SK-N-MC (cell line): Measurements from ENCODE around the gene LHX6.

Source experiments
- DNase-seq: peaks from one replicate; pipeline ENCODE4 v3.0.0-alpha.2; 2011; ENCODE audit warnings: low read depth, low spot score
- H3K27ac ChIP-seq: fragments of 200-600 bp; sonication (generic); 2 replicates; pipeline ENCODE4 v1.5.1; 2016; ENCODE audit warnings: mixed run types
- H3K36me3 ChIP-seq: fragments of 200-600 bp; sonication (generic); 2 replicates; pipeline ENCODE4 v1.6.1; 2017; ENCODE audit warnings: antibody characterized with exemption, low read length, mixed read lengths; ENCODE audit not compliant: insufficient read depth
- H3K4me3 ChIP-seq: fragments of 200-600 bp; sonication (generic); 2 replicates; pipeline ENCODE4 v1.5.1; 2016
- H3K9ac ChIP-seq: fragments of 200-600 bp; sonication (generic); 2 replicates; pipeline ENCODE4 v1.8.0; 2017; ENCODE audit warnings: mixed run types, mixed read lengths; ENCODE audit not compliant: insufficient read length
- H3K9me3 ChIP-seq: fragments of 200-600 bp; sonication (generic); 2 replicates; pipeline ENCODE4 v1.6.1; 2017; ENCODE audit warnings: low read depth, mild to moderate bottlenecking, antibody characterized with exemption, low read length, moderate library complexity, mixed read lengths
- EZH2 ChIP-seq: fragments of 200-600 bp; sonication (generic); IDR thresholded peaks from one replicate; pipeline ENCODE4 v1.6.1; 2017; ENCODE audit warnings: antibody characterized with exemption
- FOXP2 ChIP-seq: optimal IDR thresholded peaks from 2 replicates; pipeline ENCODE3; 2011; ENCODE audit warnings: mild to moderate bottlenecking, moderate library complexity; ENCODE audit not compliant: insufficient read depth; ENCODE audit errors: extremely low read length, control extremely low read depth
- POLR2AphosphoS5 ChIP-seq: IDR thresholded peaks from 2 replicates; pipeline ENCODE4 v1.6.1; 2012; ENCODE audit warnings: mild to moderate bottlenecking, low read depth, low read length, borderline replicate concordance

The LHX6 gene

GRCh38 chr9:122214507-122214906 lies 14.2 kb downstream of the LHX6 start:
- no peaks in the 10 kb centered on the region for H3K36me3 ChIP-seq
- peak overlapping the region; percentile 75; the same call in 1 of the 2 replicates for H3K4me3 ChIP-seq
- no peak overlapping the region for H3K9ac ChIP-seq
- no peak for DNase-seq
- H3K27ac ChIP-seq: no peak overlapping the region
- no peaks in the 10 kb centered on the region for H3K9me3 ChIP-seq
- TF ChIP-seq POLR2AphosphoS5: no peak
- TF ChIP-seq EZH2: no peak
- TF ChIP-seq FOXP2: no peak

GRCh38 chr9:122213589-122214413 lies 15.0 kb downstream of the LHX6 start:
- Histone ChIP-seq H3K9ac (no peak overlapping the region), H3K9me3 (no peaks in the 10 kb centered on the region), H3K27ac (no peak overlapping the region), H3K36me3 (no peaks in the 10 kb centered on the region), H3K4me3 (peak overlapping the region; percentile 75)
- DNase-seq: no peak
- TF ChIP-seq EZH2 (no peak), FOXP2 (no peak), POLR2AphosphoS5 (no peak)

- peak overlapping the region; percentile 75 for H3K4me3 ChIP-seq
- DNase-seq: no peak
- no peak overlapping the region for H3K27ac ChIP-seq
- no peaks in the 10 kb centered on the region for H3K9me3 ChIP-seq
- H3K36me3 ChIP-seq: no peaks in the 10 kb centered on the region
- TF ChIP-seq EZH2 (no peak), FOXP2 (no peak), POLR2AphosphoS5 (no peak)
- no peak overlapping the region for H3K9ac ChIP-seq
Observed at GRCh38 chr9:122213102-122213588, 15.6 kb downstream of the LHX6 start.

- no peak for DNase-seq
- H3K4me3 ChIP-seq: no peak overlapping the region
- H3K9me3 ChIP-seq: no peaks in the 10 kb centered on the region
- TF ChIP-seq FOXP2 (no peak), EZH2 (no peak), POLR2AphosphoS5 (no peak)
- no peaks in the 10 kb centered on the region for H3K36me3 ChIP-seq
- H3K27ac ChIP-seq: no peak overlapping the region
- H3K9ac ChIP-seq: no peak overlapping the region
Observed at GRCh38 chr9:122212473-122213004, 16.2 kb downstream of the LHX6 start.

- Histone ChIP-seq H3K4me3 (no peak overlapping the region), H3K9me3 (no peaks in the 10 kb centered on the region), H3K36me3 (no peaks in the 10 kb centered on the region), H3K27ac (no peak overlapping the region), H3K9ac (no peak overlapping the region)
- TF ChIP-seq FOXP2 (no peak), POLR2AphosphoS5 (no peak), EZH2 (no peak)
- DNase-seq: no peak
Observed at GRCh38 chr9:122209451-122209850, 19.3 kb downstream of the LHX6 start.

GRCh38 chr9:122207096-122207495 lies 21.7 kb downstream of the LHX6 start:
- TF ChIP-seq EZH2: no peak
- TF ChIP-seq FOXP2: no peak
- no peak for TF ChIP-seq POLR2AphosphoS5
- no peak for DNase-seq
- Histone ChIP-seq H3K9me3 (no peaks in the 10 kb centered on the region), H3K27ac (no peak overlapping the region), H3K36me3 (no peaks in the 10 kb centered on the region), H3K9ac (no peak overlapping the region), H3K4me3 (no peak overlapping the region)

GRCh38 chr9:122206118-122207046 lies 22.4 kb downstream of the LHX6 start:
- TF ChIP-seq EZH2: no peak
- TF ChIP-seq FOXP2: no peak
- no peak for TF ChIP-seq POLR2AphosphoS5
- H3K36me3 ChIP-seq: no peaks in the 10 kb centered on the region
- no peak overlapping the region for H3K9ac ChIP-seq
- DNase-seq: no peak
- no peaks in the 10 kb centered on the region for H3K9me3 ChIP-seq
- H3K27ac ChIP-seq: no peak overlapping the region
- no peak overlapping the region for H3K4me3 ChIP-seq

- H3K9me3 ChIP-seq: no peaks in the 10 kb centered on the region
- H3K27ac ChIP-seq: no peak overlapping the region
- DNase-seq: no peak
- no peak overlapping the region for H3K4me3 ChIP-seq
- TF ChIP-seq POLR2AphosphoS5 (no peak), EZH2 (no peak), FOXP2 (no peak)
- H3K9ac ChIP-seq: no peak overlapping the region
- no peaks in the 10 kb centered on the region for H3K36me3 ChIP-seq
Observed at GRCh38 chr9:122205176-122205575, 23.6 kb downstream of the LHX6 start.
